ENCODE measurements around the gene C19orf38.

The C19orf38 gene

DNA sequence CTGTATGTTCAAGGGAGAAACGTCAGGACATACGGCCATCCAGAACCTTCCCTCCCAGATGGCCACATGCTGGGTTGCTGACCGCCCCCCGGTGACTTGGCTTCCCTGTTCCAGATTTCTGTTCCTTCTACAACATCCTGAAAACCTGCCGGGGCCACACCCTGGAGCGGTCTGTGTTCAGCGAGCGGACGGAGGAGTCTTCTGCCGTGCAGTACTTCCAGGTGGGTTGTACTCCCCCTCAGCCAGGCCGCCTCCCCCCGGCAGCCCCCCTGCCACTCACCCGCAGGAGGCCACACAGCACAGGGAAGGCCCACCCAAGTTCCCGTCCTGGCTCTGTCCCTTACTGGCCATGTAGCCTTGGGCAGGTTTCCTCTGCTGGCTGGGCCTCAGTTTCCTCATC, 59.7 kb downstream of the C19orf38 start:
- DNase-seq (ENCODE audit: low spot score) = no peak
- TF ChIP-seq, protein P1, sequence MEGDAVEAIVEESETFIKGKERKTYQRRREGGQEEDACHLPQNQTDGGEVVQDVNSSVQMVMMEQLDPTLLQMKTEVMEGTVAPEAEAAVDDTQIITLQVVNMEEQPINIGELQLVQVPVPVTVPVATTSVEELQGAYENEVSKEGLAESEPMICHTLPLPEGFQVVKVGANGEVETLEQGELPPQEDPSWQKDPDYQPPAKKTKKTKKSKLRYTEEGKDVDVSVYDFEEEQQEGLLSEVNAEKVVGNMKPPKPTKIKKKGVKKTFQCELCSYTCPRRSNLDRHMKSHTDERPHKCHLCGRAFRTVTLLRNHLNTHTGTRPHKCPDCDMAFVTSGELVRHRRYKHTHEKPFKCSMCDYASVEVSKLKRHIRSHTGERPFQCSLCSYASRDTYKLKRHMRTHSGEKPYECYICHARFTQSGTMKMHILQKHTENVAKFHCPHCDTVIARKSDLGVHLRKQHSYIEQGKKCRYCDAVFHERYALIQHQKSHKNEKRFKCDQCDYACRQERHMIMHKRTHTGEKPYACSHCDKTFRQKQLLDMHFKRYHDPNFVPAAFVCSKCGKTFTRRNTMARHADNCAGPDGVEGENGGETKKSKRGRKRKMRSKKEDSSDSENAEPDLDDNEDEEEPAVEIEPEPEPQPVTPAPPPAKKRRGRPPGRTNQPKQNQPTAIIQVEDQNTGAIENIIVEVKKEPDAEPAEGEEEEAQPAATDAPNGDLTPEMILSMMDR (IDR thresholded peaks at IDR 0.05; ENCODE audit: borderline replicate concordance, control extremely low read depth, extremely low read depth, insufficient read depth, missing control alignments) = no peak
- in situ Hi-C loops (cut with MboI; ENCODE audit: low sequenced_read_pairs, unreplicated experiment) = no loop called here

DNA sequence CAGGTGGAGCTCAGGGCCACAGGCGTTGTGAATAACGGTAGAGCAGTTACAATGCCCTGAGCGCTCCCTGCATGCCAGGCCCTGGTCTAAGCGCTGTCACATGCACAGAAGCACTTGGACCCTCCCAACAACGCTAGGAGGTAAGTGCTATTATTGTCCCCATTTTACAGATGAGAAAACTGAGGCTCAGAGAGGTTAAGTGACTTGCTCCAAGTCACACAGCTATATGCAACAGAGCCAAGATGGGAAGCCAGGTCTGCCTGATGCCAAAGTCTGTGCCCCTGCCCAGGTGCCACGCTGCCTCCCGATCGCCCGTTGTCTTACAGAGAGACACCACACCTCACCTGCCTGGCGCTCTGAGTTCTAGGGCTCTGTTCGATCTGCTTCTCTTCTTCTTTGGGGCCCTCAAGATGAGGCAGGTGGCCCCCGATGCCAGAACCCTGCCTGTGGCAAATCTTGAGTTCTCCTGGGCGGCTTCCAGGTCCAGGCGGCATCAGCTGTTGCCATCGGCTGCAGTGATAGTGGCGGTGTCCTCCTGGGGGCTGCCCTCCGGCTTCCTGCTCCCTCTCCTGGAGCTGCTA, 60.3 kb downstream of the C19orf38 start:
- TF ChIP-seq, protein P1 (IDR thresholded peaks at IDR 0.05; ENCODE audit: borderline replicate concordance, control extremely low read depth, extremely low read depth, insufficient read depth, missing control alignments) = no peak
- in situ Hi-C loops (cut with MboI; ENCODE audit: low sequenced_read_pairs, unreplicated experiment) = no loop called here
- no peak for DNase-seq (ENCODE audit: low spot score)

DNA sequence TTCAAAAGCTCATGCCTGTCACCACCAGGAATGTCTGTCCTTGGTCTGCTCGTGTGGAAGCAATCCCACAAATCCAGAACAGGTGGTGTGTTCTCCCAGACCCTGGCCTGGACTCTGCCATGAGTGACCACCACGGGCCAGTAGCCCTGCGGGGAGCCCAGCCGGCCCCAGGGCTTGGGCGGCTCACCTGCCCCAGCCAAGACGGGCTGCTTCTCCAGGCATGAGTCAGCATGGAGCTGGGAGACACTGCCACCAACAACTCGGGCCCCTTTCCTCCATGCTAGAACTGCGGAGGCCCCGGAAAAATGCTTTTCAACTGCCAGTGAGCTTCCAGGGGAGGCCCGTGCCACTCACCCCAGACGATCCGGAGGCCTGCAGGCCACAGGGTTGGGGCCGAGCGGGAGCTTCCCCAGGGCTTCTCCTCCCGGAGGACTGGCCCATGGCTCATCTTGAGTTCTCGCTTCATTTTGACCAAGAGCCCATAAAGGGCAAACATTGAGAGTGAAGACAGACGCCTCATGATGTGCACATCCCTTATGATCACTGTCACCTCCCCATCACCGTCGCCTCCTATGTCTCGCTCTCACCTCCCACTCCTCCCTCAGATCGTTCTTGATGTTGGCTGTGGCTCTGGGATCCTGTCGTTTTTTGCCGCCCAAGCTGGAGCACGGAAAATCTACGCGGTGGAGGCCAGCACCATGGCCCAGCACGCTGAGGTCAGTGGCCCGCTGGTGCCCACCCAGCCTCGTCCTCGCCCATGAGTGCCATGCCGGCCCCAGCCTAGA, 63.6 kb downstream of the C19orf38 start:
- TF ChIP-seq, protein P1 (IDR thresholded peaks at IDR 0.05; ENCODE audit: borderline replicate concordance, control extremely low read depth, extremely low read depth, insufficient read depth, missing control alignments) = no peak
- in situ Hi-C loops (cut with MboI; ENCODE audit: low sequenced_read_pairs, unreplicated experiment) = no loop called here
- DNase-seq (ENCODE audit: low spot score) = no peak

DNA sequence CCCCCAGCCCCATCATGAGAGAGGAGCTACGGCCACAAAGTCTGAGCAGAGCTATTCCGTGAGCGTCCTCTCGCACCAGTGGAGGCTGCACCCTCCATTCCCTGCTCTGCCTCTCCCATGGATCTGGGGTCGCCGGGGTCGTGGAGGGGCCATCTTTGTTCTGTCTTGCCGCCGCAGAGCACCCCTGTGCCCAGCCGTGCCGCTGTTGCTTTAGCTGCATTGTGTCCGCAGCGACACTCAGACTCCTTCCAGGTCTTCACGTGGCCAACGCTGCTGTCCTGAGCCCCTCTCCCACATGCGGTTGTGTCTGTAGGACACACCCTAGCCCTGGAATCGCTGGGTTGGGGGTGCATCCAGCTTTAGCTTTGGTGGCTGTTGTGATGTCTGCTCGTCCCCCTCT, 64.4 kb downstream of the C19orf38 start:
- TF ChIP-seq, protein P1 (IDR thresholded peaks at IDR 0.05; ENCODE audit: borderline replicate concordance, control extremely low read depth, extremely low read depth, insufficient read depth, missing control alignments) = no peak
- in situ Hi-C loops (cut with MboI; ENCODE audit: low sequenced_read_pairs, unreplicated experiment) = no loop called here
- no peak for DNase-seq (ENCODE audit: low spot score)

DNA sequence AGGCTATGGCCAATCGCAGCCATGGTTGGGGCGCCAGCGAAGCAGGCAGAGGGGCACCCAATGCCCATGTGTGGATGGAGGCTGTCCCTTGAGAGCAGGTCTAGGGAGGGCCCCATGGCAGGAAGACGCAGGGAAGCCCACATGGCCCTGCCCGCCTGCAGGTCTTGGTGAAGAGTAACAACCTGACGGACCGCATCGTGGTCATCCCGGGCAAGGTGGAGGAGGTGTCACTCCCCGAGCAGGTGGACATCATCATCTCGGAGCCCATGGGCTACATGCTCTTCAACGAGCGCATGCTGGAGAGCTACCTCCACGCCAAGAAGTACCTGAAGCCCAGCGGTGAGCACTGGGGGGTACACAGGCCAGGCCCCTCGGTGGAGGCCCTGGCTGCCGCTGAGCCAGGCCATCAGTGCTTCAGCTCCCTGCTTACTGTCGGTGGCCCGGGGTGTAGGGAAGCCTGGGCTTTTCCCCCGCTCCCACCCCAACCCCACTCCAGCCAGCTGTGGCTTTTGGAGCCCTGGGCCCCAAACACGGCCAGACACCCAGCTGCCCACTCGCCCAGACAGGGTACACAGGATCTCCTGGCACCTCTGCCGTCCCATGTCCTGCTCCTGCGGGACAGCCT, 65.6 kb downstream of the C19orf38 start:
- in situ Hi-C loops (cut with MboI; ENCODE audit: low sequenced_read_pairs, unreplicated experiment) = no loop called here
- no peak for DNase-seq (ENCODE audit: low spot score)
- TF ChIP-seq, protein P1 (IDR thresholded peaks at IDR 0.05; ENCODE audit: borderline replicate concordance, control extremely low read depth, extremely low read depth, insufficient read depth, missing control alignments) = no peak

DNA sequence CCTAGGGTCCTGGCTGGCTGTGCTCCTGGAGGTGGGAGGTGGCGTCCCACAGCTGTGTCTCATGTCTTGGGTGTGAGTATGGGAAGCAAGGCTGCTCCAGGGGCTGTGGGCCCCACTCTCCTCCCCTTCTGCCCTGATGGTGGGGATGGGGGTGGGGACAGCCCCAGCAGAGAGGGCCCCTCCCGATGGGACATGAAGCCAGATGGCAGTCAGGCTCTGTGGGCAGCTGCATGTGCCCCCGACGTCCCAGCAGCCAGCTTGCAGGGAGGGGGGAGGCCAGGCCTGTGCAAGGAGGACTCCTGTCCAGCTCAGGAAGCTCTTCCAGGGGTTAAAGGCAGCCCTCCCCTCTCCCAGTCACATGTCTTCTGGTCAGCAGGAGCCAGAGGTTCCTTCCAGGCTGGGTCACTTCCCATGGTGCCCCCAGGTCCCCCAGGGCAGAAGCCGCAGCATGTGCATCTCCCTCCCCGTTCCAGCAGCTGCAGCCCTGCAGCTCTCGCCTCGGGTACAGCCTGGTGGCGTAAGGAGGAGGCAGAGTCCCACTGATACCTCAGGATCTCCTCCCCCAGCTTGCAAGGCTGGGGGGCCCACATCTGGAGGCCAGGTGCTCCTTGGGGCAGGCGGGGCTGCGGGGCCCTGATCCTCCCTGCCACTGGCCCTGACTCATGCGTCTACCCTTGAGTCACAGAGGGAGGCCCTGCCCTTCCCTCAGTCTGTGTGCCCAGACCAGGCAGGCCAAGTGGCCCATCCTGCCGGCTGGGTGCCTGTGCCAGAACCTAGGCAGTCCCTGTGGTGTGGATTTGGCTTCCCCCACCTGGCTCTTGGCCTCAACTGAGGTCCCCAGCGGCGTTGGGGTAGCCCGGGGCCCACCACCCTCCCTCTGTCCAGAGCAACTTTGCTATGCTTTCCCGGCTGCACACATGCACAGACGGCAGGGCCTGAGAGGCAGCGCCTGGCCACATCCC, 67.2 kb downstream of the C19orf38 start:
- no peak for DNase-seq (ENCODE audit: low spot score)
- in situ Hi-C loops (cut with MboI; ENCODE audit: low sequenced_read_pairs, unreplicated experiment) = no loop called here
- TF ChIP-seq, protein P1 (IDR thresholded peaks at IDR 0.05; ENCODE audit: borderline replicate concordance, control extremely low read depth, extremely low read depth, insufficient read depth, missing control alignments) = no peak
